DMS 273 (cell line): Measurements from ENCODE around the gene CCDC175.
A peak's percentile ranks its signal among the peaks of the same experiment; 100 is the strongest.

Experiments
- DNase-seq: peaks from one replicate; lab custom pipeline; 2025; ENCODE audit not compliant: unreplicated experiment; lab: John Stamatoyannopoulos, UW

The CCDC175 gene

DNA sequence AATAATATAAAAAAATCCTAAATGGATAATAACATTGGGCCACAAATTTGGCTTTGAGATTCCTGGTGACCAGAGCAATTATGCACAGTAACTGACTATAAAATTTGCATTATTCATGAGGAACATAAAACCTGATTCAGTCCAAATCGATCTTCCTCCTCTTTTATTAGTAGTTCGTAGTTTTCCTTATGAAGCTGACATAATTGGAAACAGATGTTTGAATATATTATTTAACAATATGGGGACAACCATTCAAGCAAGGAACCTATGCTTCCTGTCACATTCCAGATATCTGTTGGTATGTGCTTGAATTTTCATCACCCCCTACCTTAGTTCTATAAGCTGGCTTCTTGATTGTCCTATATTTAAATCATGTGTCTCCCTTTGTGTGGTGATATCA lies 34.9 kb downstream of the CCDC175 start:
- no peak for DNase-seq

DNA sequence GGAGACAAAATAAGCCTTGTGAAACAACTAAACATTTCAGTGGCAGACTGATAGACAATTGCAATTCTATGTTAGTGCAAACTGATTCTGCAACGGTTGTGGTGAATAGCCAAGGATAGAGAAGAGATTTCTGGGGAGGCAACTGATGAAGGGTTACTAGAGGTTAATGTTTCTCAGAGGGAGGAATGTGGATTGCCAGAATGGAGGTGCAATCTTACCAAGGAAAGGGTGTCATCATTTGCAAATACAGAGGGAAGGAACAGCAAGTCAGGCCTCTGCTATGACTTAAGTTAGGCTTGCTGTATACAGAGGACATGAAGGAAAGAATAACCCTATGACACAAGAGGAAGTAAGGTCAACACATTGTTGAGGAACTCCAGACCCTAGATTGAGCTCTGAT lies 35.8 kb downstream of the CCDC175 start:
- DNase-seq: no peak

DNA sequence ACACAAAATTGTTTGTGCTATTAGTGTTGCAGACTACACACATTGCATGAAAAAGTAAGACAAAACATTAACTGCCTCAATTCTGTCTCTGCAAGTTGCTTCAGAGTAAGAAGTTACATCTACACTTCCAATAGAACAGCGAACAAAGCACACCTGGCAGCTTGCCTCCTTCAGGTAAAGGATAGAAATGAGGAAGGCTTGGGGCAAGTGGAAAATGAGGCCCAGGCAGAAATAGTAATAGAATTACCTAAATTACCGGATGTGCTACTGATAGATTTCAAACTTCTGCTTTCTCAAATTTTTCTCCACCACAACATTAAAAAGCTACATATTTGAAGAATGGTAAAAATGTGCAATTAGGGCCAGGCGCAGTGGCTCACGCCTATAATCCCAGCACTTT lies 37.7 kb downstream of the CCDC175 start:
- DNase-seq: no peak

DNA sequence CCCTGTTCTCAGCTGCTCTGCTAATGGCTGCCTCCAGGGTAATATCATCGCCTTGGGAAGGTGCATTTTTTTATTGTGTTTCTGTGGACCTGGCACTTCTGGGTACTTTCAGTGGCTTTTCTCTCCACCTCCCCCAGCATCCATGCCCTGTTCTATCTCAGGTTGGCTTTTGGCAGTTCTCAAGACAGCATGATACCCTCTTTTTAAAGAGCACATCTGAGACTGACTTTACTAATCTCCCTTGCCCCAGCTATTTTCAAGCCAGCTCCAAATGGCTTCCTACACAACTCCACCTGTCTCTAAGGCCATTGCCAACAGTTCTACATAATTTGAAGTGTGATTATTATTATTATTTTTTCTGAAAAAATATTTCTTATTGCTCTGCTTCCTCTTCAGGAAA lies 39.1 kb downstream of the CCDC175 start:
- DNase-seq: no peak

DNA sequence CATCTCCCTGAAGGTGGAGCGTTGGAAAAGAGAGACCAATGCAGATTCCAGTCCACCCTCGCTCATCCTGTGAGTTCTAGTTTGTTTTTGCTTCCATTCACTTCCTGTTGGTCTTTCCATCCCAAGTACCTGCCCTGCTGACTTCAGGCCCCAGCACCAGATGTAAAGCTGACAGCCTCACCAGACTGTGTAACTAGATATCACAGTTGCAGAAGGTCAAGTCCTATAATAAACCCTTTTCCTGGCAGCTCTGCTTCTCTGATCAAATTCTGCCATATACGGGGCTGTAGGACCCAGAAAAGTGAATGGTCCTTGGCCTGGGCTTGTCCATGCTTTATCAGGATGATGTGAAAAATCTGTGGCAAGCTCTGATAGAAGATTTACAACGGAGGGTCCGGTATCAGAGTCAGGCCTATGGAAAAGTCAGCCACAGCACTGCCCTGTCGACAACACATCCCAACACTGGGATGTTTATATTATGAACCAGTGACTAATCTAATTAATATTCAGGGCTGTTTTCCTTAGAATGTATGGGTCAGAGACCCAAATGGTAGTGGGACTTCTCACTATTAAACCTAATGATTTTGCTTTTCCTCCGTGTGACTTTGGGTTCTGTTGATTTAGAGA lies 42.1 kb downstream of the CCDC175 start:
- peak; percentile 83 for DNase-seq

DNA sequence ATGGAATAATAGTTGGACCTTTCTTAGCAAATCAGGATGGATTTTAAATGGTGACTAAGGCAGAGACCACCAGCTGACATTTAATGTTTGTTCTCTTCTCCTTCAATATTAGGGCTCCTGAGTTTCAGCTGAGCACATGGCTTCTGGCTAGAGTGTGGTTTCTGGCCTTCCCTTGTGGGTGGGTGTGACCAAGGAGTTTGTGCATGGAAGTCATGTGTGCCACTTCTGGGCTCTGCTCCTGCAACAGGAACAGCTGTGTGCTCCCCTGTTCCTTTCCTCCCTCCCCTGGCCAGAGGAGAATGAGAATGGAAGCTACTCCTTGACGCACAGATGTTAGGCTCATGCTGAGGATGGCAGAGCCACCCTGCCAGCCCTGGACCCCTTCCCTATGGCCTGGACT lies 44.2 kb downstream of the CCDC175 start:
- peak; percentile 55 for DNase-seq

DNA sequence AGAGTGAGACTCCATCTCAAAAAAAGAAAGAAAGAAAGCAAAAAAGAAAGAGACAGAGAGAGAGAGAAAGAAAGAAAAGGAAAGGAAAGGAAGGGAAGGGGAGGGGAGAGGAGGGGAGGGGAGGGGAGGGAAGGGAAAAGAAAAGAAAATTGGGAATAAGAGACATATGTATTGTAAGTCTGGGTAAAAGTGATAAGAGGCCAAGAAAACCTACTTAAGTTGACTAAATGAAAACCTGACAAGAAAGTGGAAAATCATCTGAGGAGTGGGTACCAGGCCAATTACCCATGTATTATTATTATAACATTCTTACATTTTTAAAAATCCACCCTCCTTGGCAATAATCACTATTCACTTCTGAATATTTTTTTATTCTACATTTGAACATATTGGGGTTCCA lies 46.3 kb downstream of the CCDC175 start:
- no peak for DNase-seq

DNA sequence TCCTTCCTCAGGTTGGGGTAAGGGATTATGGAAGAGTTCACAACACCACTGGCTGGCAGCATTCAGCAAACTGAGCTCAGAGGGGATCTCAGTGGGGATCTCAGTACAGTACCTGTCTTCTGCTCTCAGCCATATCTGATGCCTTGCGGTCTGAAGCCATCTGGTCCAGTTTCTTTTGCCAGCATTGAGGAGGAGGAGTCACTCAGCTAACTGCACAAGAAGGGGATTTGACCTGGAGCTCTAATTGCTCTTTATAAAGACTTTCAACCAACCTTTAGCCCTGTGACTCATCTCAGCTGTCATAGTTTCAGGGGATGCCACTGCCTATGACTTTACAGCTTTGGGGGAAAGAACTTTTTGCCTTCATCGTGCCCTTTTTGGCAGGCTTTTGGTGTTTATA lies 47.4 kb downstream of the CCDC175 start:
- DNase-seq: peak; percentile 82

DNA sequence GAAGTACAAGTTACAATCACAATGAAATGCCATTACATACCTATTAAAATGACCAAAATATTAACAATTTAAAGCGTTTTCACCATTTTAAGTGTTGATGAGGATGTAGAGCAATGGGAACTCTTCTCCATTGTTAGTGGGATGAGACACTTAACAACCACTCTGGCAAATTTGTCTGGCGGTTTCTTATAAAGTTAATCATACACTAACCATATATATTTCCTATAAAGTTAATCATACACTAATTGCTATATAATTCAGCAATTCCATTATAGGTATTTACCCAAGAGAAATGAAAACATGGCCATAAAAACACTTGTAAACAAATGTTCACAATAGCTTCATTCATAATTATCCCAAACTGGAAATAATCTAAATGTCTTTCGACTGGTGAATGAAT lies 56.4 kb downstream of the CCDC175 start:
- DNase-seq: no peak

DNA sequence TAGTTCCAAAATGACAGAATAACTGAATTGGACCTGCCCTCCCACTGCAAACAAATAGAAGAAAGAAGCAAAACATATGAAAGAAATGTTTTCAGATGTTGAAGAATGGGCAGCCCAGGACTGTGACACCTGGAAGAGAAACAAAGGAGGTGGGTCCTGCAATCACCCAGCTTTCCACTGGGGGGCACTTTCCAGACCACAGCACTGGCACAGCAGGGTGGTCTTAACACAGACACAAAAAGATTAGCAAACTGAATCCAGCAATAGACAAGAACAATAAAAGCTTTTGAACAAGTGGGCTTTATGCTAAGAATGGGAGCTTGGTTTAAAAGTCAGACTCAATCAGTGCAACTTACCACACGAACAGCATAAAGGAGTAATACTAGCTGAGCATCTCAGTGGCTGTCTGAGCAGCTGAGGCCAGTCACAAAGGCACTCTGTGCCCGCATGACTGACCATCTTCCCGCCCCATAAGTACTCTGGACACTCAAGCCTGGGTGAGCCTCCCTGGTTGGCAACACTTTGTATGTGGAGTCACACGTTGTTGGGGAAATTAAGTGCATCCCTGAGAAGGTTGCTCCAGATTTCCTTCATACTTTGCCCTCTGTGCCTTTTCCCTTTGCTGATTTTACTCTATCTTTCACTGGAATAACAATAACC lies 64.6 kb downstream of the CCDC175 start:
- DNase-seq: peak; percentile 54

DNA sequence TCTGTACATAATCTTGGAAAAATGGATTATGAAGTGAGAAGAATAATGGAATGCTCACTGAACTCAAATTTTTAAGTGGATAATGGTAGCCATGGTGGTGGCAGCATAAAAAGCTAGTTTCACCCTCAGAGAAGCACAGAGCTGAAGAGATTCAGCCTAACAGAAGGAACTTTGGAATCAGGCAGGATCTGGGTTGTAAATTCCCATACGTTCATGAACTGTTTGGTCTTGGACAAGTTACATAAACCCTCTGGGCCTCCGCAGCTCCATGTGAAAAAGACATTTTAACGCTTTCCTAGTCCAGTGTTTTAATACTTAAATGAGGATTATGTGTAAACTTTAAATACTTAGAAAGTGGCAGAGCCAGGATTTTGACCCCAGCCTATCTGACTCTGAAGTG lies 65.6 kb downstream of the CCDC175 start:
- peak; percentile 49 for DNase-seq

DNA sequence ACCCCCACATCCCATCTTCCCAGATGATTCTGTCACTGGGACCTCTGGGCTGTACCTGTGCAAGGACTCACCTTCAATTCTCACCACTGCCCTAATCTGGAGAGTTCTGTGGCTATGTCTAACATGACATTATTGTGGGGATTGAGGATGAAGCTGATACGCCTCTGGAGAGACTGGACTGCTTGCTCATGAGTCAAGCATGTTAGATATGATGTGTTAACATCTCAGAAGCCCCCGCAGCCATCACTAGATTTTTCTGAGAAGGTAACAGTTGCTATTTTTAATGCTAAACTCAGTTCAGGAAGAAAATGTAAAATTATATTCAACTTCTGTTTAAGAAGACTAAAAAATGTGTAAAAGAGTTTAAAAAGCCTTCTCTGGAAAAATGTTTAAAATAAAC lies 66.6 kb downstream of the CCDC175 start:
- DNase-seq: no peak

DNA sequence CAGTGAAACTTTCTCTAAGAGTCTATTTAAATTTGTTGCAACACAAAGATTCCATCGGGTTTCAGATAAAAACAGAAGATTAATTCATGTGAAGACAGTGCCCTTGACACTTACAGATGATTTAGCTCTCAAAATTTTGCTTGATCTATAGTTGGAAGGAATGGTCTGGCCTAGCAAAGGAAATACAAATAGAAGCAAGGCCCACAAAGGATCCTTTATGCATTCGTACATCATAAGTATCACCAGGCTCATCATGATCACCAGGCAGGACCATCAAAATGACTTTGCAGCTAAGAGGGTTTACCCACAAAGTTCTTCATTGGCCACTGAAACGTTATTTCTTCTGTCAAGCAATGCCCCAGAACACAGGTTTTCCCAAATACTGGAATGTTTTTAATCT lies 67.5 kb downstream of the CCDC175 start:
- DNase-seq: no peak

DNA sequence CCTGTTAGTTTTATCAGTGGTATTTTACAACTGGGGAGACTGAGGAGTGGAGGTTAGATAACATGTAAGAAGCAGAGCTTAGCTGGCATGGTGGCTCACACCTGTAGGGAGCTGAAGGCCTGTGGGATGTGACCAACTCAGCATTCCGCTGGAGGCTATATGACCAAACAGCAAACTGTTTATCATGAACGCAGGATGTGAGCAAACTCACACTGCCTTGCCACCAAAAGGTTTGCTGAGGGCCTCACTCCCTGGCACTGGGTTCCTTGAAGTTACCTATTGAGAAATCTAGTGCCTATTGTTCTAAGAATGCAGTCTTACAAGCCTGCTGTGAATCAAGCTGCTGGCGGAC lies 68.9 kb downstream of the CCDC175 start:
- DNase-seq: no peak

DNA sequence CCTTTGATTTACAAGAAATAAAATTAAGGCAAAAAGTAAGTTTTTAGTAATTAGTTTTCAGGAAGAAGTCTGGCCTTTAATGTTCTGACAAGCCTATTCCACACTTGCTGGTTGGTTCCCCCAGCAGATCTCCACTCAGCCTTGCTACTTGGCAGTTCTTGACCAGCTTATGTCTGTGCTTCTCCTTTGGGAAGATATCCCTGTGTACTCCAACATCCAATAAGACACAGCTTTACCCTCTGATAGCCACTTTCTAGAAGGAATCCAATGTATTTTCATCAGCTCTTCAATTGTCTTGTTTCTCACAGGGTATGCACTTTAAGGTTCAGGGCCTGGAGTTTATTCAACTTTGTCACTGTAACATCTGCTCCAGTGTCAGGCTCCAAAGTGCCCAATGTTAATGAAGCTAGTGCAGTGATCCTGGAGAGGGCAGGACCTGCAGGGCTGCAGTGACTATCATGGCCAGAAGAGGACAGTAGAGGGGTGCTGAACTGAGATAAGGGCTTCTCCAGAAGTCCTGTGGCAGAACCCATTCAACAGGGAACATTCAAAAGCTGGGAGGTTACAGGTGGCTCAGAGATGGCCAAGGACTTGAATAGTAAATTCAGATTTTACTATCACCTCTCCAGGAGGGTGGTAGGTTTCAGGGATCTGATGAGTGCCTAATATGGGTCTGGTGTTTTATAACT lies 69.4 kb downstream of the CCDC175 start:
- DNase-seq: peak; percentile 92

DNA sequence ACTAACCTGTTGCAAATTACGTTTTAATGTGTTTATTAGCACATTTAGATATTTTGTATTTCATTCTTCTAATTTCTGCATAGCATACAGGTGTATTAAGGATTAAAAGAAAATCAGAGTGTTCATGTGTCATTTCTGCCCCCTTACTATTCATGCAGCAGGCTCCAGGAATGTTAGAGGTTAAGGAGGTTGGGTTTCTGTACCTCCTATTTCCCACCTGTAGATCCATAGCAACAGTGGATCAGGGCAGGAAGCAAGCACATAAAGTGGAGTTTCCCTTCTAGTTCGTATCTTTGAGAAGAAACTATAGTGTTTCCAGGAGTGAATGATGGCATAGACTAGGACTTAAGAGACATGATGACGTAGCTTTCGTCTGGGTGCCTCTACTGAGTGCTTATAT lies 73.4 kb downstream of the CCDC175 start:
- DNase-seq: no peak

DNA sequence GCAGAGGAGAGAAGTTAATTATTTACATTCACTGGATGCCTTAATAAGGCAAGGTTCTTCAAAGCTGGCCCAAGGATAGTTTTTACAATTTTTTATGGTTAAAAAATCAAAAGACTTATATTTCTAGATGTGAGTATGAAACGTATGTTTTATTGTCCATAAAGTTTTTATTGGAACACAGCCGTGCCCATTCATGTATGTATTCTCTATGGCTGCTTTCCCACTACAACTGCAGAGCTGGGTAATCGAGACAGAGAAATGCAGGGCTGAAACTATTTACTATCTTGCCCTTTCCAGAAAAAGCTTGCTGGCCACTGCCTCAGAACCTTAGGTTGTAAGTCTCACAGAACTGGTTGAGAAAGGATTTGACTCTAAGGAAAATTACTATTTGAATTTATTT lies 75.9 kb downstream of the CCDC175 start:
- no peak for DNase-seq

DNA sequence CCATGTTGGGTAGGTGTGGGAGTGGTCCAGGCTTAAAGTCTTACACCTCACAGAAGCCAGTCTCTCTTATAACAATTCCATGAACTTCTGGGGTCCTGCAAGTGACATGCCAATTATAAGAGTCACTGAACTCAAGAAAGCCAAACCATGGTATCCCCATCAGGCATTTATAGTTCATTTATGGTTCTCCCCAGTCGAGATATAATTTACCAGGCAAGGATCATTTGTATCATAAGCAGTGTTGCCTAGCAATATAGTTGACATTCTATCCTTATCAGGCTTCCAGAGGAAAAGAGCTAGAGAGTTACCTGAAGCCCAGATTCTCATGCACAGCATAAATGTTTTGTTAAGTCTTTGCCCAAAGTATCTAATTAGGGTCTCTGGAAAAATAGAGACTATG lies 84.2 kb downstream of the CCDC175 start:
- no peak for DNase-seq

DNA sequence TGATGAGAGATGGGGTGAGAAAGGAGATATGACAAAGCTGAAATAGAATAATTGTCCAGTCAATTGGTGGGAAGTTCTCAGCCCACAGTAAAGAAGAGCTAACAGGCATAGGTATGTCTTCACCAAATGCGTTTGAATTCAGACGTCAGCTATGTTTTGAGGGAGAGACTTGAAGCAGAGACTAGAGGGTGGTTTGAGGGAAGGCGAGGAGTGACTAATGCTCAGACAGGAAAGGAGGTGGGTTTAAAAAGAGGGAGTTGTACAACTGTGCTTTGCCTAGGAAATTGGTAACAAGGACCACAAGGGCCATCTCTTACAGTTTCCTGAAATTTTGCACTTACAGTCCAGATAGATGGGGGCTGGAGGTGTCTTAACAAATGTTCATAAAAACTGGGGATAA lies 85.9 kb downstream of the CCDC175 start:
- no peak for DNase-seq

DNA sequence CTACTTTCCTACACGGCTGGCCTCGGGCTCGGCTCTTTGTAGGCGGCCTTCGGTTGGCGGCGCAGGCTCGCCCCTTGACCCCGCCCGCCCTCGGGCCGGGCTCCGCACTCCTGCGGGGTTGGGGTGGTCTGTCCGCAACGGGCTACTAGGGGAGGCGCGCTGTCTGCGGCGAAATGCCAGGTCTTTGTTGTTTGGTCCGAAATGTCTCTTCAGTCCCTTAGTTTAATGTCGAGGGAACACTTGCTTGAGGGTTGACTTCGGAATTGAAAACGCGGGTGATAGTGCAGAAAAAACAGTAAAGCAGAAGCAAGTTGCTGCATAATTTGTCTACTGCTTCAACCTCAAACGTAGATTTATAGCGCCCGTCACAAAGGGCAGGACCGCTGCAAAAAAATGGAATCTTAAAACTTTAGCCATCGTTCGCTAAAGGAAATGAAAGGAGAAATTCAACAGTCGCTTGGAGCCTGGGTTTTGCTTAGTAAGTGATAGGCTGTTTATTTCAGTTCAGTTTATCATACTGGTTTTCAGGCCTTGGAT lies 91.9 kb downstream of the CCDC175 start:
- DNase-seq: peak; percentile 68

DNA sequence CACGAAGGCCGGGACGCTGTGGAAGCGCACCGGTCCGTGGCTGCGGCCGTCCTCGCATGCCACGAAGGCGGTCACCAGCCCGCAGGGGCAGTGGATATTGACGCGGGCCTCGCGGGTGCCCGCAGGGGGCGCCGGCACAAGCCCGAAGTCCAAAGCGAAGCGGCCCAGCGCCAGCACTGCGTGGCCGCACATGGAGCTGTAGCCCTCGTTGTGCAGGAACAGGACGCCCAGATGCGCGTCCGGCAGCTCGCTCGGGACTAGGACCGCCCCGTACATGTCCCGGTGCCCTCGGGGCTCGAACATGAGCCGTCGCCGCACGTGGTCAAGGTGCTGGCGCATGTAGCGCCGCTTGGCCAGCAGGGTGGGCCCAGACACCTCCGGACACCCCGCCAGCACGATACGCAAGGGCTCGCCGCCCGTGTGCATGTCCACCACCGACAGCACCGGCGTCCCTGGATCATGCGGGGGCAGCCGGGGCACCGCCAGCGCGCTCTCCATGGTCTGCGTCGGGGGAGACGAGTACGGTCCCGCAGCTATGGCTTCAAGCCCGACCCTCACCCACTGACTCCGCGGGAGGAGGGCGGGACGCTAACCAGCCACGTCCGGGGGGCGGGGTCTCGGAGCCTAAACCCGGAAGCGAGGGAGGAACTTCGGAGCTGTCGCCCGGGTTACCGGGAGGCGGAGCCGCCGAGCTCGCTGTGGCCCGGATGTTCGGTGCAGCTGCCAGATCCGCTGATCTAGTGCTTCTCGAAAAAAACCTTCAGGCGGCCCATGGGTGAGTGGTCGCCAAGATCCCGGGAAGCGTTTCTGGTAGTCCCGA lies 92.6 kb downstream of the CCDC175 start, which contains the start of the genes JKAMP and L3HYPDH:
Gene JKAMP, plus strand, starts transcription at position 699 of the 820 bp plus-strand sequence. Its CDS starts 73 bp downstream, at position 772.
Gene L3HYPDH, minus strand, starts transcription at position 590 of the 820 bp plus-strand sequence. Its CDS starts 92 bp downstream, at position 498.
- peak; percentile 99 for DNase-seq
